Esophagus muscularis mucosa (tissue), 4 donors: ENCODE measurements around the gene LTBR. TPM values are rescaled to one million over a fixed set of nuclear protein-coding genes. Genes with fewer than 3 reads are reported as not detected.
A peak's percentile ranks its signal among the peaks of the same experiment; 100 is the strongest.

Source experiments
- DNase-seq: peaks from one replicate; pipeline ENCODE4 v3.0.0-alpha.2; 2017; ENCODE audit errors: extremely low spot score
- H3K27ac ChIP-seq, 4 donors: fragments of 200-600 bp; sonication (generic); replicated peaks in 1 of 4; 1 replicate in 3 of 4; 2 replicates in 1 of 4; pipeline ENCODE4 v1.5.1; 2016 to 2019; ENCODE audit warnings: mild to moderate bottlenecking in 1 of 4
- H3K27me3 ChIP-seq, 4 donors: fragments of 200-600 bp; sonication (generic); one replicate each; pipeline versions ENCODE4 v1.5.1 to v1.6.0; 2016 to 2019
- H3K36me3 ChIP-seq, 4 donors: fragments of 200-600 bp; sonication (generic); one replicate each; pipeline ENCODE4 v1.5.1; 2016 to 2019
- H3K4me1 ChIP-seq, 4 donors: fragments of 200-600 bp; sonication (generic); one replicate each; pipeline ENCODE4 v1.5.1; 2016 to 2019
- H3K4me3 ChIP-seq, 4 donors: fragments of 200-600 bp; sonication (generic); 1 replicate in 2 of 4; 2 replicates in 2 of 4; pipeline ENCODE4 v1.5.1; 2016 to 2019; ENCODE audit warnings: mild to moderate bottlenecking in 4 of 4, moderate library complexity in 1 of 4
- H3K9me3 ChIP-seq, 4 donors: fragments of 200-600 bp; sonication (generic); 1 replicate in 3 of 4; 2 replicates in 1 of 4; pipeline ENCODE4 v1.5.1; 2016 to 2019
- CTCF ChIP-seq, 3 experiments: fragments of 200-600 bp in 2 of 3; fragments of 450-650 bp in 1 of 3; sonication (generic) in 2 of 3; IDR thresholded peaks; one replicate each; pipeline ENCODE4 v1.5.1; 2017 to 2019; ENCODE audit warnings: antibody characterized with exemption in 3 of 3, mild to moderate bottlenecking in 2 of 3, moderate library complexity in 1 of 3
- EP300 ChIP-seq: sonication (generic); formaldehyde crosslinking; IDR thresholded peaks from one replicate; pipeline ENCODE4 v1.6.1; 2017; ENCODE audit warnings: antibody characterized with exemption
- POLR2A ChIP-seq: fragments of 450-650 bp; IDR thresholded peaks from one replicate; pipeline ENCODE4 v1.6.1; 2017; ENCODE audit warnings: antibody characterized with exemption, moderate library complexity, mild to moderate bottlenecking, low read depth
- POLR2AphosphoS5 ChIP-seq, 2 donors: sonication (generic); formaldehyde crosslinking; IDR thresholded peaks; one replicate each; pipeline ENCODE4 v1.6.1; 2017; ENCODE audit warnings: antibody characterized with exemption in 2 of 2
- WGBS: methylation state at CpG from one replicate; pipeline ENCODE4 v1.1.5; 2018; 5-methylcytosine and 5-hydroxymethylcytosine counted together
- intact Hi-C: fragments of 100-400 bp; cut with DNase I; formaldehyde crosslinking; loops from one replicate; pipeline ENCODE4 v1.15.1; 2023
- total RNA-seq, 4 donors: library from RNA; depleted of rRNA; stranded (reverse); fragments of >200 nt; gene quantifications; one replicate each; pipeline versions ENCODE4 v1.1.0 to v1.2.1, GENCODE V29; 2016

LTBR gene
- total RNA-seq, 4 donors from 2014 or later: 117 to 144 (median 137) TPM

GRCh38 chr12:6373022-6373787 lies 10.8 kb upstream of the LTBR start:
- peak overlapping the region in 2 of 4 donors; percentile 40 to 69 for H3K27ac ChIP-seq
- intact Hi-C loops: no loop called here

GRCh38 chr12:6374028-6374785 lies 9.8 kb upstream of the LTBR start:
- H3K4me3 ChIP-seq: peak overlapping the region in 1 of 4 donors; percentile 22
- intact Hi-C loops: no loop called here
- WGBS: 95% methylated on average over 15 of the region's 24 CpGs
- H3K9me3 ChIP-seq: no peaks in the 10 kb centered on the region
- H3K36me3 ChIP-seq: no peaks in the 10 kb centered on the region
- no peaks in the 10 kb centered on the region for H3K27me3 ChIP-seq
- DNase-seq: no peak
- peaks cover 29 to 53% (median 51%) of the 10 kb centered on the region in 4 donors for H3K4me1 ChIP-seq
- TF ChIP-seq EP300 (no peak), CTCF (IDR thresholded peaks at IDR 0.05) (no peak), POLR2AphosphoS5 (IDR thresholded peaks at IDR 0.05) (no peak), POLR2A (no peak)
- peak overlapping the region in 2 of 4 donors; percentile 78 to 82 for H3K27ac ChIP-seq

More at GRCh38 chr12:6373022-6373787, 10.8 kb upstream of the LTBR start:
- DNase-seq: no peak
- Histone ChIP-seq H3K4me1 (peaks cover 24 to 48% (median 43%) of the 10 kb centered on the region in 4 donors), H3K9me3 (no peaks in the 10 kb centered on the region), H3K27me3 (no peaks in the 10 kb centered on the region), H3K36me3 (no peaks in the 10 kb centered on the region), H3K4me3 (no peak overlapping the region)
- TF ChIP-seq EP300 (no peak), CTCF (IDR thresholded peaks at IDR 0.05) (no peak), POLR2A (no peak), POLR2AphosphoS5 (IDR thresholded peaks at IDR 0.05) (no peak)
- WGBS: 83% methylated on average over 14 of the region's 14 CpGs

GRCh38 chr12:6374786-6375160 lies 9.2 kb upstream of the LTBR start:
- Histone ChIP-seq H3K4me3 (peak overlapping the region in 1 of 4 donors; percentile 22), H3K9me3 (no peaks in the 10 kb centered on the region), H3K4me1 (peaks cover 29 to 59% (median 56%) of the 10 kb centered on the region in 4 donors), H3K36me3 (no peaks in the 10 kb centered on the region), H3K27me3 (no peaks in the 10 kb centered on the region), H3K27ac (peak overlapping the region; percentile 73 to 82 (median 78))
- 88% methylated on average over 7 of the region's 7 CpGs for WGBS
- no peak for TF ChIP-seq POLR2A
- TF ChIP-seq EP300: no peak
- no peak for TF ChIP-seq CTCF (IDR thresholded peaks at IDR 0.05)
- no peak for TF ChIP-seq POLR2AphosphoS5 (IDR thresholded peaks at IDR 0.05)
- intact Hi-C loops: no loop called here
- no peak for DNase-seq

- H3K36me3 ChIP-seq: no peaks in the 10 kb centered on the region
- whole genome bisulfite sequencing: 90% methylated on average over 11 of the region's 15 CpGs
- no peak for TF ChIP-seq EP300
- no peaks in the 10 kb centered on the region for H3K27me3 ChIP-seq
- H3K4me3 ChIP-seq: peak within 1 kb of the TSS in 1 of 4 donors; percentile 22
- H3K27ac ChIP-seq: peak within 1 kb of the TSS; percentile 73 to 82 (median 78)
- H3K9me3 ChIP-seq: no peaks in the 10 kb centered on the region
- H3K4me1 ChIP-seq: peaks cover 29 to 66% (median 62%) of the 10 kb centered on the region in 4 donors
- intact Hi-C loops: no loop called here
- no peak for DNase-seq
Observed at GRCh38 chr12:6375269-6376078, 8.5 kb upstream of the LTBR start, which contains the start of gene SCNN1A. TSS of gene SCNN1A (minus strand) at chr12:6375563. CDS start at chr12:6374783, 780 bp downstream.
